ENCODE measurements around the gene PRPSAP1.
"Not testable (repeated sequence)": the region's sequence is repeated elsewhere in the genome, so short reads cannot be mapped to it uniquely, and the experiment has no call there.

Gene PRPSAP1

GRCh38 chr17:76273445-76274111, 80.1 kb downstream of the PRPSAP1 start:
- peak overlapping the region; percentile 40 for H3K4me3 Mint-ChIP-seq
- no peaks in the 10 kb centered on the region for H3K9me3 Mint-ChIP-seq
- peaks cover 6% of the 10 kb centered on the region for H3K36me3 Mint-ChIP-seq
- peak overlapping the region; percentile 80 for H3K27ac Mint-ChIP-seq
- H3K4me1 Mint-ChIP-seq: peaks cover 79% of the 10 kb centered on the region
- no peak for ATAC-seq
- no peaks in the 10 kb centered on the region for H3K27me3 Mint-ChIP-seq

GRCh38 chr17:76272541-76273444, 80.9 kb downstream of the PRPSAP1 start:
- H3K9me3 Mint-ChIP-seq: no peaks in the 10 kb centered on the region
- H3K27me3 Mint-ChIP-seq: no peaks in the 10 kb centered on the region
- peak; percentile 57 for ATAC-seq
- H3K36me3 Mint-ChIP-seq: peaks cover 13% of the 10 kb centered on the region
- H3K4me1 Mint-ChIP-seq: peaks cover 86% of the 10 kb centered on the region
- peak overlapping the region; percentile 84 for H3K4me3 Mint-ChIP-seq
- peak overlapping the region; percentile 80 for H3K27ac Mint-ChIP-seq

- peaks cover 93% of the 10 kb centered on the region for H3K4me1 Mint-ChIP-seq
- peak; percentile 74 for ATAC-seq
- no peaks in the 10 kb centered on the region for H3K27me3 Mint-ChIP-seq
- peaks cover 21% of the 10 kb centered on the region for H3K36me3 Mint-ChIP-seq
- H3K4me3 Mint-ChIP-seq: peak overlapping the region; percentile 84
- H3K27ac Mint-ChIP-seq: peak overlapping the region; percentile 80
- H3K9me3 Mint-ChIP-seq: no peaks in the 10 kb centered on the region
Observed at GRCh38 chr17:76271669-76272540, 81.8 kb downstream of the PRPSAP1 start.

GRCh38 chr17:76270770-76271668, 82.7 kb downstream of the PRPSAP1 start:
- H3K9me3 Mint-ChIP-seq: no peaks in the 10 kb centered on the region
- peak overlapping the region; percentile 84 for H3K4me3 Mint-ChIP-seq
- no peaks in the 10 kb centered on the region for H3K27me3 Mint-ChIP-seq
- H3K36me3 Mint-ChIP-seq: peaks cover 21% of the 10 kb centered on the region
- H3K4me1 Mint-ChIP-seq: peaks cover 89% of the 10 kb centered on the region
- no peak for ATAC-seq
- H3K27ac Mint-ChIP-seq: peak overlapping the region; percentile 80

- ATAC-seq: no peak
- Mint-ChIP-seq H3K4me3 (peak overlapping the region; percentile 98), H3K36me3 (peaks cover 21% of the 10 kb centered on the region), H3K27me3 (no peaks in the 10 kb centered on the region), H3K4me1 (peaks cover 80% of the 10 kb centered on the region), H3K27ac (peak overlapping the region; percentile 80), H3K9me3 (no peaks in the 10 kb centered on the region)
Observed at GRCh38 chr17:76270127-76270592, 83.6 kb downstream of the PRPSAP1 start.

GRCh38 chr17:76268991-76269981, 84.4 kb downstream of the PRPSAP1 start:
- Mint-ChIP-seq H3K27ac (peak overlapping the region; percentile 80), H3K27me3 (no peaks in the 10 kb centered on the region), H3K36me3 (peaks cover 21% of the 10 kb centered on the region), H3K4me1 (peaks cover 74% of the 10 kb centered on the region), H3K9me3 (no peaks in the 10 kb centered on the region), H3K4me3 (peak overlapping the region; percentile 98)
- ATAC-seq: no peak

- H3K36me3 Mint-ChIP-seq: peaks cover 21% of the 10 kb centered on the region
- peak overlapping the region; percentile 98 for H3K4me3 Mint-ChIP-seq
- no peaks in the 10 kb centered on the region for H3K27me3 Mint-ChIP-seq
- H3K27ac Mint-ChIP-seq: peak overlapping the region; percentile 80
- no peaks in the 10 kb centered on the region for H3K9me3 Mint-ChIP-seq
- no peak for ATAC-seq
- H3K4me1 Mint-ChIP-seq: peaks cover 71% of the 10 kb centered on the region
Observed at GRCh38 chr17:76268015-76268749, 85.5 kb downstream of the PRPSAP1 start.

GRCh38 chr17:76267581-76268001, 86.1 kb downstream of the PRPSAP1 start:
- not testable (repeated sequence) for H3K27me3 Mint-ChIP-seq, H3K9me3 Mint-ChIP-seq, ATAC-seq
- Mint-ChIP-seq H3K36me3 (peaks cover 21% of the 10 kb centered on the region), H3K4me1 (peaks cover 71% of the 10 kb centered on the region), H3K4me3 (peak overlapping the region; percentile 98), H3K27ac (peak overlapping the region; percentile 80)

- H3K27me3 Mint-ChIP-seq: no peaks in the 10 kb centered on the region
- H3K36me3 Mint-ChIP-seq: peaks cover 21% of the 10 kb centered on the region
Observed at GRCh38 chr17:76267051-76267576, 86.6 kb downstream of the PRPSAP1 start.

GRCh38 chr17:76266244-76266938, 87.3 kb downstream of the PRPSAP1 start:
- Mint-ChIP-seq H3K36me3 (peaks cover 21% of the 10 kb centered on the region), H3K27me3 (no peaks in the 10 kb centered on the region), H3K4me3 (peak overlapping the region; percentile 98), H3K27ac (peak overlapping the region; percentile 80), H3K9me3 (no peaks in the 10 kb centered on the region), H3K4me1 (peaks cover 71% of the 10 kb centered on the region)
- no peak for ATAC-seq

More at GRCh38 chr17:76267051-76267576, 86.6 kb downstream of the PRPSAP1 start:
- Mint-ChIP-seq H3K27ac (peak overlapping the region; percentile 80), H3K4me3 (peak overlapping the region; percentile 98), H3K9me3 (no peaks in the 10 kb centered on the region), H3K4me1 (peaks cover 71% of the 10 kb centered on the region)
- no peak for ATAC-seq

- peak; percentile 0 for ATAC-seq
- Mint-ChIP-seq H3K9me3 (no peaks in the 10 kb centered on the region), H3K4me1 (peaks cover 70% of the 10 kb centered on the region), H3K27ac (peak overlapping the region; percentile 80), H3K36me3 (peaks cover 16% of the 10 kb centered on the region), H3K27me3 (no peaks in the 10 kb centered on the region), H3K4me3 (peak overlapping the region; percentile 98)
Observed at GRCh38 chr17:76265624-76266243, 88.0 kb downstream of the PRPSAP1 start.
